ENCODE data around the gene HHAT.

The HHAT gene

GRCh38 chr1:210500831-210501230 is 172.1 kb downstream of the HHAT start:
- no peak for DNase-seq

DNA sequence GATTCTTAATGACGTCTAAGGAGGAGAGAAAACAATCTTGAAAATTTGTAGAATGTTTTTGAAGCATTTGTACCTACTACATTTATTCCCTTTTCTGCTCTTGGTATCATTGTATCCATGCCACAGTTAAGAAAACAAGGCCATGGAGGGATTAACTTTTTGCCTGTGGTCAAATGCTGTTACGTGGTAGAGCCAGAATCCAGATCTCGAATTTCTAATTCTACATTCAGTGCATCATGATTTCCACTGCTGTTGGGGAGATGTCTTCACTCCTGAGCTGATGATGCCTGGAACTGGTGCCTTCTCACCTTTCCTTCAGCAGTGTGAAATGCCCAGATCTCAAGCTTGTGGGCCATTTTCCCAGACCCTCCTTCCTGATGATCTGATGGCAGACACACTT is 175.6 kb downstream of the HHAT start:
- DNase-seq = no peak

DNA sequence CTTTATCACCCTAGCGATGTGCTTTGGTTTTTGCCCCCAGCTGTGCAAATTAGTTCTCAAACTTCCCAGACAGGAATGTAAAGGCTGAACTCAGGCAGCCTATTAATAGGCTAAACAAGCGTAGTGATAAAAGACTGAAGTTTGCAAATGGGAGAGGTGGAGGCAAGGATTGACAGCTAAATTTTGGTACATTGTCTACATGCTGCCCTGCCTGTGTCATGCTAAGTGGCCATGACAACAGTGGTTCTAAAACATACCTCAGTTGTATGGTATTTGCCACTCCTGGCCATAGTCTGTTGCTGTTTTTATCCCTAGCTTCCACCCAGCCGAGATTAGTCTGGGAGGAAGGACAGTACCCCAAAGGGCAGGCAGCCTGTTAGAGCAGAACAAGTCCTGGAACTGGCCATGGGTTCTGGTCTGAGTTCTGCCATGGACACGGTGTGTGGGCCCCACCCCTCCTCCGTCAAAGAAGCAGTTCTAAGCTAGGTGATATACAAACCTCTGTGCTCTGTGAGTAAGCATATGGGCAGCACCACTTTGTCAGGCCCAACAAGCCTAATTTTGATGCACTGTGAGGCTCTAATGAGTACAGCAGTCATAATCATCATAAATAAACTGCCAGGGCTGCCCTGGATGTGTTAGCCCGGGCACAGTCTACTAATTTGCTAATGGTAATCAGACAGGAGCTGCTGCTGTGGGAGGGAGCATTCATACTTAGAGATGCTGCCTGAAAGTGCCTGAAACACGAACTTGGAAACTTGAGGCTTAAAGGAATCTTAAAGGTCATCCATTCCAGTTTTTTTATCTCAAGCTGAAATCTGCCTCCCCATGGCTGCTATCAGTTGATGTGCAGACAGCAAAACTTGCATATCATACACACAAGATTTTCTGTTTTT is 177.1 kb downstream of the HHAT start:
- DNase-seq = no peak

GRCh38 chr1:210506689-210507088 is 178.0 kb downstream of the HHAT start:
- DNase-seq = no peak

DNA sequence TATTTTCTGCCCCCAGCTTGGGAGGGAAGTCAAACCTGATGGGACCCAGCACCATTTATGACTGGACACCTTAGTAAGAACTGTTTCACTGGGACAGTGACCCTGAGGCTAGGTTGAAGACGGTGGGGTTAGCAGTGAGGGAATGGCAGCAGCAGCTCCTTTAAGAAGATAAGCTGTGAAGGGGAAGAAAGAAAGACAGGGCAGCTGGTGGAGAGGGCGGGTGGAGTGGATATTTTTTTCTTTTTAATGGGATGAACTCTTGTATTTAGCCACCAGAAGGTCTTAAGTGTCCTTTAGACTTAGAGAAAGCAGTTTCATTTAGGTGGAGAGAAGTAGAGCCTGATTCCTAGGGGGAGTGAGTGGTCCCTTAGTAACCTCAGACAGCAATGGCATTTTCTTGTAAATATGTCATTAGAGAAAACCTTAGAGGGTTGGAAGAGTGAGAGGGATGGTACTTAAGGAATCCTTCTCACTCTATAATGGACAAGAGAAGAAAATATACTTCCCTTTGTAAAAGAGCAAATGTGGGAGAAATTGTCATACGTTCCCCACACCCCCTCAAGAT is 187.5 kb downstream of the HHAT start:
- DNase-seq = no peak

- no peak for DNase-seq
Observed at GRCh38 chr1:210516697-210517459, 188.2 kb downstream of the HHAT start.

GRCh38 chr1:210523830-210524229 is 195.1 kb downstream of the HHAT start:
- no peak for DNase-seq

GRCh38 chr1:210525716-210526454 is 197.2 kb downstream of the HHAT start:
- DNase-seq = no peak

GRCh38 chr1:210527091-210527490 is 198.4 kb downstream of the HHAT start:
- no peak for DNase-seq

- DNase-seq = no peak
Observed at GRCh38 chr1:210531475-210532222, 202.9 kb downstream of the HHAT start.

DNA sequence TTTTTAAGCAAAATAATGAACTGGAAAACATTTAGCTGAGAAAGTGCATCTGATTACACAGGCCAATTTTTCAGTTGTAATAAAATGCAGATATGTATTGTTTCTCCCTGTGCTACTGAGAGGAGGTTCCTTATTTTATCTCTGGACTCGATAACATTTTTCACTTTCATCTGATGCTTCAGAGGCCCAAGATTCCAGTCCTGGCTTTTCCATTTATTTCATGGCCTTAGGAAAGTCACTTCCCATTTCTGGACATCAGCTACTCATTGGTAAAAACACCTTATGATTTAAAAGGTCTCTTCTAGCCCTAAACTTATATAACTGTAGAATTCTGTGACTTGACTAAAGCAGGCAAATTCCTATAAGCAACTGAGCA is 203.5 kb downstream of the HHAT start:
- no peak for DNase-seq

GRCh38 chr1:210535761-210536160 is 207.1 kb downstream of the HHAT start:
- DNase-seq = no peak

GRCh38 chr1:210536254-210536961 is 207.7 kb downstream of the HHAT start:
- DNase-seq = no peak

- DNase-seq = no peak
Observed at GRCh38 chr1:210540288-210540687, 211.6 kb downstream of the HHAT start.

- DNase-seq = no peak
Observed at GRCh38 chr1:210541680-210542358, 213.1 kb downstream of the HHAT start.

DNA sequence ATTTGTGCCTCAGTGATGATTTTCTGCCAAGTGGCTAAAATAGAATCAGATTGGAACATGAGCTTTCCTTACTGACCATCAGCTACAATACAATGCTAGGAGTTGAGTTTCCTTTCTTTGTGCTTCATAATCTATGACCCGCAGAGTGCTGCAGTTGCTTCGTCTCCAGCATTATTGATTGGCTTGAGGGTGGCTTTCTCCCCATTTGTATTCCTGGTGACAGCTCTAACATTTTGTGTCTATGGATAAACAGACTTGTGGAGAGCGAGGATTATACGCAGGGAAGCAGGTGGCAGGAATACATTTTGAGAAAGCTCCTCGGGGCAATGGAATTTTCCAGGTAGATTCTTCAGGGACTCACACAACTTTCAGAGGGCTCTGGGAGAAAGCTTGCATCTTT is 223.2 kb downstream of the HHAT start:
- no peak for DNase-seq

DNA sequence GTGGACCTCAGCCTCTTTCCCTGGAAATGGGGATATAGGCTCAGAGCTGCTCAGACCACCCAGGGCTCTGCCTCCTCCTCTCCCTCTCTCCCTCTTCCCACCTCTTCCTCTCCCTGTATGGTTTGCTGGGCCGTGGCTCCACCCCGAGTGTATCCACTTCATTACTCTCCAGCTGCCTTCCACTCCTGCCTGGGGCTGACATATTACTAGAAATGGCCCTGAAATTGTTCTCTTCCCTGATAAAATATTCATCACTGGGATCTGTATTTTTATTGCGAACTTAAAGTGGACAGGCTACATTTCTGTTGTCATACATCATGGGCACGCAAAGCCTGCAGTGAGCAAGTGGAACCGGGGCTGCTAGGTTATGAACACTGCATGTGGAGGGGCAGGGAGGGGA is 225.0 kb downstream of the HHAT start:
- no peak for DNase-seq

GRCh38 chr1:210554382-210554781 is 225.7 kb downstream of the HHAT start:
- no peak for DNase-seq

- no peak for DNase-seq
Observed at GRCh38 chr1:210556475-210556874, 227.8 kb downstream of the HHAT start.

DNA sequence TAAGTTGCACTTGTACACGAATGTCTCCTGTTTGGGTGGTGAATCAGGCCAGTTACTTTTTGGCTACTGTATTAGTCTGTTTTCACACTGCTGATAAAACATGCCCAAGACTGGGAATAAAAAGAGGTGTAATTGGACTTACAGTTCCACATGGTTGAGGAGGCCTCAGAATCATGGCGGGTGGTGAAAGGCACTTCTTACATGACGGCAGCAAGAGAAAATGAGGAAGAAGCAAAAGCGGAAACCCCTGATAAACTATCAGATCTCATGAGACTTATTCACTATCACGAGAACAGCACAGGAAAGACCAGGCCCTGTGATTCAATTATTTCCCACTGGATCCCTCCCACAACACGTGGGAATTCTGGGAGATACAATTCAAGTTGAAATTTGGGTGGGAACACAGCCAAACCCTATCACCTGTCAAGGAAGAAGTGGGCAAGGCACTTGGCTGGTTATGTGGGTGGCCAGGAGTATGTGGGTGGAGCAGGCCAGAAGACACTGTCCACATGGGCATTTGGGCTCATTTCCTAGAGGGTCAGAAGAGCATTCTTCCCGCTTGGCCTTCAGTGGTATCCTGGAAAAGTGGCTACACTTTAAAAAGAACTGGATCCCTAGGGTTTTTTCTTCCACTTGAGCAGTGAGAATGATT is 228.8 kb downstream of the HHAT start:
- DNase-seq = no peak

- DNase-seq = no peak
Observed at GRCh38 chr1:210558302-210558701, 229.6 kb downstream of the HHAT start.
